ENCODE data around the gene KCNG2. TPM values are rescaled to one million over a fixed set of nuclear protein-coding genes. Genes with fewer than 3 reads are reported as not detected.

Gene KCNG2
- total RNA-seq, 2 experiments from 2014 or later: not detected

GRCh38 chr18:79784071-79784913 lies 13.4 kb upstream of the KCNG2 start:
- no peak overlapping the region for H3K4me3 Mint-ChIP-seq
- ChIA-PET CTCF (no interaction called here), POLR2A (no interaction called here)
- H3K27ac Mint-ChIP-seq: no peak overlapping the region
- intact Hi-C loops (cut with micrococcal nuclease): no loop called here
- peaks cover 29% of the 10 kb centered on the region for H3K27me3 Mint-ChIP-seq
- no peaks in the 10 kb centered on the region for H3K9me3 Mint-ChIP-seq
- no peak for DNase-seq
- no peaks in the 10 kb centered on the region for H3K36me3 Mint-ChIP-seq
- H3K4me1 Mint-ChIP-seq (ENCODE audit: low read depth): no peaks in the 10 kb centered on the region

GRCh38 chr18:79784965-79785770 lies 12.6 kb upstream of the KCNG2 start:
- ChIA-PET POLR2A (no interaction called here), CTCF (no interaction called here)
- DNase-seq: no peak
- H3K9me3 Mint-ChIP-seq: no peaks in the 10 kb centered on the region
- H3K27ac Mint-ChIP-seq: no peak overlapping the region
- H3K36me3 Mint-ChIP-seq: no peaks in the 10 kb centered on the region
- no peaks in the 10 kb centered on the region for H3K4me1 Mint-ChIP-seq (ENCODE audit: low read depth)
- intact Hi-C loops (cut with micrococcal nuclease): no loop called here
- H3K4me3 Mint-ChIP-seq: no peak overlapping the region
- peaks cover 30% of the 10 kb centered on the region for H3K27me3 Mint-ChIP-seq

- no peak for DNase-seq
- POLR2A ChIA-PET: no interaction called here
- no peaks in the 10 kb centered on the region for H3K4me1 Mint-ChIP-seq (ENCODE audit: low read depth)
Measured at GRCh38 chr18:79785831-79786230, 11.9 kb upstream of the KCNG2 start.

GRCh38 chr18:79786304-79786703 lies 11.4 kb upstream of the KCNG2 start:
- Mint-ChIP-seq H3K4me3 (no peak overlapping the region), H3K27me3 (peaks cover 39% of the 10 kb centered on the region), H3K4me1 (ENCODE audit: low read depth) (peaks cover 2% of the 10 kb centered on the region), H3K9me3 (no peaks in the 10 kb centered on the region), H3K27ac (no peak overlapping the region), H3K36me3 (no peaks in the 10 kb centered on the region)
- CTCF ChIA-PET: no interaction called here
- DNase-seq: no peak
- intact Hi-C loops (cut with micrococcal nuclease): no loop called here
- POLR2A ChIA-PET: no interaction called here

More at GRCh38 chr18:79785831-79786230, 11.9 kb upstream of the KCNG2 start:
- Mint-ChIP-seq H3K27ac (no peak overlapping the region), H3K27me3 (peaks cover 34% of the 10 kb centered on the region), H3K4me3 (no peak overlapping the region), H3K9me3 (no peaks in the 10 kb centered on the region), H3K36me3 (no peaks in the 10 kb centered on the region)
- intact Hi-C loops (cut with micrococcal nuclease): no loop called here
- CTCF ChIA-PET: no interaction called here

- no peak for DNase-seq
- H3K27me3 Mint-ChIP-seq: peaks cover 46% of the 10 kb centered on the region
- no peak overlapping the region for H3K27ac Mint-ChIP-seq
- no peaks in the 10 kb centered on the region for H3K9me3 Mint-ChIP-seq
- intact Hi-C loops (cut with micrococcal nuclease): no loop called here
- ChIA-PET CTCF (no interaction called here), POLR2A (no interaction called here)
- no peaks in the 10 kb centered on the region for H3K36me3 Mint-ChIP-seq
- H3K4me1 Mint-ChIP-seq (ENCODE audit: low read depth): peaks cover 7% of the 10 kb centered on the region
- no peak overlapping the region for H3K4me3 Mint-ChIP-seq
Measured at GRCh38 chr18:79786786-79787526, 10.8 kb upstream of the KCNG2 start.

- H3K4me3 Mint-ChIP-seq: no peak overlapping the region
- no peaks in the 10 kb centered on the region for H3K9me3 Mint-ChIP-seq
- no peaks in the 10 kb centered on the region for H3K36me3 Mint-ChIP-seq
- intact Hi-C loops (cut with micrococcal nuclease): no loop called here
- H3K4me1 Mint-ChIP-seq (ENCODE audit: low read depth): peaks cover 7% of the 10 kb centered on the region
- H3K27ac Mint-ChIP-seq: no peak overlapping the region
- ChIA-PET CTCF (no interaction called here), POLR2A (no interaction called here)
- DNase-seq: no peak
- peaks cover 51% of the 10 kb centered on the region for H3K27me3 Mint-ChIP-seq
Measured at GRCh38 chr18:79787527-79787864, 10.2 kb upstream of the KCNG2 start.

- Mint-ChIP-seq H3K27ac (no peak overlapping the region), H3K4me3 (no peak overlapping the region), H3K36me3 (no peaks in the 10 kb centered on the region), H3K27me3 (peaks cover 57% of the 10 kb centered on the region), H3K4me1 (ENCODE audit: low read depth) (peaks cover 7% of the 10 kb centered on the region), H3K9me3 (no peaks in the 10 kb centered on the region)
- CTCF ChIA-PET: no interaction called here
- DNase-seq: no peak
- intact Hi-C loops (cut with micrococcal nuclease): no loop called here
- POLR2A ChIA-PET: no interaction called here
Measured at GRCh38 chr18:79787865-79788733, 9.6 kb upstream of the KCNG2 start.

- peaks cover 57% of the 10 kb centered on the region for H3K27me3 Mint-ChIP-seq
- ChIA-PET POLR2A (no interaction called here), CTCF (no interaction called here)
- H3K4me1 Mint-ChIP-seq (ENCODE audit: low read depth): peaks cover 7% of the 10 kb centered on the region
- intact Hi-C loops (cut with micrococcal nuclease): no loop called here
- H3K4me3 Mint-ChIP-seq: no peak overlapping the region
- no peak overlapping the region for H3K27ac Mint-ChIP-seq
- no peaks in the 10 kb centered on the region for H3K9me3 Mint-ChIP-seq
- H3K36me3 Mint-ChIP-seq: no peaks in the 10 kb centered on the region
- DNase-seq: no peak
Measured at GRCh38 chr18:79788734-79789085, 9.0 kb upstream of the KCNG2 start.

- Mint-ChIP-seq H3K4me3 (no peak overlapping the region), H3K36me3 (no peaks in the 10 kb centered on the region), H3K9me3 (no peaks in the 10 kb centered on the region), H3K27ac (no peak overlapping the region), H3K27me3 (peaks cover 55% of the 10 kb centered on the region), H3K4me1 (ENCODE audit: low read depth) (peaks cover 7% of the 10 kb centered on the region)
- CTCF ChIA-PET: no interaction called here
- POLR2A ChIA-PET: no interaction called here
- no peak for DNase-seq
- intact Hi-C loops (cut with micrococcal nuclease): no loop called here
Measured at GRCh38 chr18:79789091-79789891, 8.4 kb upstream of the KCNG2 start.

- CTCF ChIA-PET: no interaction called here
- no peak overlapping the region for H3K4me3 Mint-ChIP-seq
- intact Hi-C loops (cut with micrococcal nuclease): no loop called here
Measured at GRCh38 chr18:79789901-79790890, 7.5 kb upstream of the KCNG2 start.

More at GRCh38 chr18:79789901-79790890, 7.5 kb upstream of the KCNG2 start:
- Mint-ChIP-seq H3K27me3 (peaks cover 60% of the 10 kb centered on the region), H3K36me3 (no peaks in the 10 kb centered on the region), H3K4me1 (ENCODE audit: low read depth) (peaks cover 7% of the 10 kb centered on the region), H3K27ac (no peak overlapping the region), H3K9me3 (no peaks in the 10 kb centered on the region)
- POLR2A ChIA-PET: no interaction called here
- no peak for DNase-seq

All from activated CD4-positive, alpha-beta memory T cell treated with anti-CD3 and anti-CD28 coated beads for 36 hours (primary cell).